Urothelium cell line (cell line): ENCODE results near the gene ANO10.
"Not testable (repeated sequence)": the region's sequence is repeated elsewhere in the genome, so short reads cannot be mapped to it uniquely, and the experiment has no call there.

Source experiments
- DNase-seq: peaks from one replicate; pipeline ENCODE4 v3.0.0; 2011; ENCODE audit warnings: low spot score, mixed read lengths
- FAIRE-seq: peaks from 2 replicates; lab custom pipeline; 2011; peaks lifted over from hg19 to GRCh38; lab: Jason Lieb, UNC

ANO10 gene

DNA sequence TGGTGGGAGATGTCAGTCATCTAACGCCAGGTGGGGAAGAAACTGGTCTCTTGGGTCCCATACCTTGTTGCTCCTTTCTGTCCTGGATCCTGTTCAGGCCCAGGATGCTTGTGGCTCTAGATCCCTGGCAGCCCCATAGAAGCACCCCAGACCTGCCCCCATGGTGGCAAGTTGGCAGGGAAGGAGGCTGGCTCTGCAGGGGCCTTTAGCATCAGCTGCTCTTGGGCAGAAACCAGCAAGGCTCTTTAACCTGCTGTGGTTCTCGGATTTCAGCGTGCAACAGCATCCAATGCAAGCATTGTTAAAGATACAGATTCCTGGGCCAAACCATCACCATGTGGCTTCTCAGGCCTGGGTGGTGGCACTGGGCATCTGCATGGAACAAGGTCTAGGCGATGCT lies 259.6 kb downstream of the ANO10 start:
- no peak for FAIRE-seq
- no peak for DNase-seq

DNA sequence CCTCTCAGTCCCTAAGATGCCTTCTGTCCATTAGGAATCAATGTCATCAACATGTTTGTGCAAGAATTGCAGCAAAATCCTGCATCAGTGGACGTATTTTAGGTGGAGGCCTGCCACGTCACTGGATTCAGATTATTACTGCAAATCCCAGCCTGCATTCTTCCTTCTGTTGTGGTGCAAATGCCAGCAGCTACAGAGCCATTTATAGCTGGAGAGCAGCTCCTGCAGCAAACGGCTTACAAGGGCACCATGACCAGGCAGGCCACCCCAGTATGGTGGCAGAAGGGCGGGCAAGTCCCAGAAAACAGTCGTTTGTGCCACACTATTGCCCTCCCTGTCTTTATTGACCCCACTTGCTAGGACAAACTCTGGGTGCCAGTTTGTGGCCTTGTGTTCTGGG lies 260.7 kb downstream of the ANO10 start:
- DNase-seq (no peak), FAIRE-seq (no peak)

DNA sequence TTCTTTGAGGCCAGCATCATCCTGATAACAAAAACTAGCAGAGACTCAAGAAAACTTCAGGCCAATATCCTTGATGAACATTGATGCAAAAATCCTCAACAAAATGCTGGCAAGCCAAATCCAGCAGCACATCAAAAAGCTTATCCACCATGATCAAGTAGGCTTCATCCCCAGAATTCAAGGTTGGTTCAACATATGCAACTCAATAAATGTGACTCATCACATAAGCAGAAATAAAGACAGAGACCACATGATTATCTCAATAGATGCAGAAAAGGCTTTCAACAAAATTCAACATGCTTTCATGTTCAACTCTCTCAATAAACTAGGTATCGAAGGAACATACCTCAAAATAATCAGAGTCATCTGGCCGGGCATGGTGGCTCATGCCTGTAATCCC lies 265.8 kb downstream of the ANO10 start:
- not testable (repeated sequence) for DNase-seq, FAIRE-seq

DNA sequence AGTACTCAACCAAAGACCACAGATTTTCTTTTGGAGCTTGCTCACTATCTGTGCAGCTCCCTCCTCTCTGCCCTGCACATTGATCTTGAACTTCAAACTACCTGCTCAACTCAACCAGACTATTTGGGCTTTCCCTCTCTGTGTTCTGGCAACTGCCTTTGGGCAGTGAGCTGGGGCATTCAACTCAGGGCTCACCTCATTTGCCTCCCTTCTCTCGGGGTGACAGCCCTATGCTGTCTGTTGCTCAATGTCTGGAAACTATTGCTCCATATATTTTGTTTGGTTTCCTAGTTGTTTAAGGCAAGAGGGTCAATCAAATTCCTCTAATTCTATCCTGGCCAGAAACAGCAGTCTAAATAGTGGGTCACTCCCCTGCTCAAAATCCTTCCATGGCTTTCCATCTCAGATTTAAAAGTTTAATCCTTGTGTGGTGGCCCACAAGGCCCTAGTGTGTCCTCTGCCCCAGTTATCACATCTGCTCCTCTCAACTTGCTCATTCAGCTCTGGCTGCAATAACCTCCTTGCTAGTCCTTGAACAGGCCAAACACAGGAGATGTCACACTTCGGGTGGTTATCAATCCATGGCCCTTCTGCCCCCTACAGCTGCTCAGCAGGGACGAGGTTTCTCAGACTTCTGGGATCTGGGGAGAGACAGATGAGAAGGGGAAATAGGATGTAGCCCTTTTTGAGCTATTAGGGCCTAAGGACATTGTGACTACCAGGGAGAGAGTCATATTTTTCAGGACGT lies 267.7 kb downstream of the ANO10 start:
- no peak for FAIRE-seq
- DNase-seq: no peak

DNA sequence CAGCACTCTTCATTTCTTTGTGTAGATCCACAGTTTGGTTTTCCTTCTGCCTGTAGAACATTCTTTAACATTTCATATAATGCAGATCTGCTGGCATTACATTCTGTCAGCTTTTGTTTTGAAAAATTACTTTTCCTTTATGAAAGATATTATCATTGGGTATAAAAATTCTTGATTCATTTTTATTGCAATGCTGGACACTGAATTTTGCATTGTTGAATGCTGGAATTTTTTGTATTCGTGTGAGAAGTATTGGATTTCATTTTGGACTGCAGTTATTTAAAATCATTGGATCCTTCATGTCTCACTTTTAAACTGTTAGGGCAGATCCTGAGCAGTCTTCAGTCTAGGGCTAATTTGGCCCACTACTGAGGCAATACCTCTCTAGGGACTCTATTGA lies 268.4 kb downstream of the ANO10 start:
- FAIRE-seq: no peak
- no peak for DNase-seq

DNA sequence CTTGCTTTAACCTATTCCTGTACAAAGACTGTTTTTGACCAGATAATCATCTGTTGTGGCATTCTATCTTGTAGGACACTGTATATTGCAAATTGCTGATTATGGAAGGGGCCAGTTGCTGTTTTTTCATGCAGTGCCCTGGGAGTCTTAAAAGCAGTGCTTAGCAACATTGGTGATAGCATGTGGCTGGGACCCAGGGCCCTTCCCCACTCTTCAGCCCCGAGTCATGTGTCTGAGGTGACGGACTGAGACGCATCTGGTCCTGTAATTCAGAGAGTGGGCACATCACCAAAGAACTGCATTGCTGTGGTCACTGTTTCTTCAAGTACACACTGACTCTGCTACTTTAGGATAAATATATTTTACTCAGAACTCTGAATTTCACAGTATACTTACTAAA lies 272.1 kb downstream of the ANO10 start:
- DNase-seq (no peak), FAIRE-seq (no peak)

DNA sequence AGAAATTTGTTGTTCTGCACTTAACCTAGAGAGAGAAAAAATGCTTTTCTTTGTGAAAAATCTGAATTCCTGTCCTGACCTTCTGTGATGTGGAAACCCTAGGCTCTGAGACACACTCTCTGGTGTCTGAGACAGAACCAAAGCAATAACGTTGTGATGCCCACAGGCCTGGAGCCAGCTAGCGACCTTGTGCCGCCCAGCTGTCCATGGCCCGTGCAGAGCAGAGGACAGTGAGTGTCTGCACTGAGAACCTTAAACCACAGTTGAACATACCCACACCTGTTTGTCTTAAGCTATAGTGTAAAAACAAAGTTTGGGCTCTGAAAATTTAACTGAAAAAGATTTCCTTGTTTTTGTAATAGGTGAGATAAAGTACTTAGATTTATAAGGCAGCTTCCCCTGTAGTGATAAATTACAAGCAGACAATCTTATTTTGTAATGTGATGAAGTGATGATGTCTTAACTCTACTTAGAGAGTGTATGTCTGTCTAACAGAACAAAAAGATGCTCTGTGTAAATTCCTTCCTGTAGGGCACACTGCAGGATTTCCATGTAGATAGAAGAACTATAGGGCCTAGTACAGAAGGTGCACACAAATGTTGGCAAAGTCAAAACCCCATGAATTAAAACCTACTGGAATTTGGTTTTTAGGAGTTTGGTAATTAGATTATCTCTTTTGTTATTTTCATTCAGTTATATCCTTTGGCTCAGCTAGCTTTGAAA lies 272.8 kb downstream of the ANO10 start:
- DNase-seq (no peak), FAIRE-seq (no peak)

DNA sequence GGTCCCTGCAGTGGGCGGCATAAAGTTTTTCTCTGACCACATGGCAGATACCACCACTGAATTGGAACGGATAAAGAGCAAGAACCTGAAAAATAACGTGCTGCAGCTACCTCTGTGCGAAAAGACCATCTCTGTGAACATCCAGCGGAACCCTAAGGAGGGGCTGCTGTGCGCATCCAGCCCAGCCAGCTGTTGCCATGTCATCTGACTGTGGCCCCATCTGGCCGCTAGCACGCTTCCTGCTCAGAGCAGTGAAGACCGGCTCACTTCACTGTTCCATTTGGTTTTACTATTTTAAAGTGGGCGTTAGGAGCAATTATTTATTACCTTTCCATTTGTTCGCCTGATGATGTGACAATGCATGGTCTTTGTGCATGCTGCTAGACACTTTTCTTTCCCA lies 273.5 kb downstream of the ANO10 start:
- FAIRE-seq (no peak), DNase-seq (no peak)

DNA sequence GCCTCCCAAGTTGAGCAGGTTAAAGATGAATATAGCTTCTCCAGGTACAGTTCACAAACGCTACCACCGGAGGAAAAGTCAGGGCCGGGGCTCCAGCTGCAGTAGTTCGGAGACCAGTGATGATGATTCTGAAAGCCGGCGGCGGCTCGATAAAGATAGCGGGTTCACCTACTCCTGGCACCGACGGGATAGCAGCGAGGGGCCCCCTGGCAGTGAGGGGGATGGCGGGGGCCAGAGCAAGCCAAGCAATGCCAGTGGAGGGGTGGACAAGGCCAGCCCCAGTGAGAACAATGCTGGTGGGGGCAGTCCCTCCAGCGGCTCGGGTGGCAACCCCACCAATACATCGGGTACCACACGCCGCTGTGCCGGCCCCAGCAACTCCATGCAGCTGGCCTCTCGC lies 274.0 kb downstream of the ANO10 start:
- FAIRE-seq: no peak

DNA sequence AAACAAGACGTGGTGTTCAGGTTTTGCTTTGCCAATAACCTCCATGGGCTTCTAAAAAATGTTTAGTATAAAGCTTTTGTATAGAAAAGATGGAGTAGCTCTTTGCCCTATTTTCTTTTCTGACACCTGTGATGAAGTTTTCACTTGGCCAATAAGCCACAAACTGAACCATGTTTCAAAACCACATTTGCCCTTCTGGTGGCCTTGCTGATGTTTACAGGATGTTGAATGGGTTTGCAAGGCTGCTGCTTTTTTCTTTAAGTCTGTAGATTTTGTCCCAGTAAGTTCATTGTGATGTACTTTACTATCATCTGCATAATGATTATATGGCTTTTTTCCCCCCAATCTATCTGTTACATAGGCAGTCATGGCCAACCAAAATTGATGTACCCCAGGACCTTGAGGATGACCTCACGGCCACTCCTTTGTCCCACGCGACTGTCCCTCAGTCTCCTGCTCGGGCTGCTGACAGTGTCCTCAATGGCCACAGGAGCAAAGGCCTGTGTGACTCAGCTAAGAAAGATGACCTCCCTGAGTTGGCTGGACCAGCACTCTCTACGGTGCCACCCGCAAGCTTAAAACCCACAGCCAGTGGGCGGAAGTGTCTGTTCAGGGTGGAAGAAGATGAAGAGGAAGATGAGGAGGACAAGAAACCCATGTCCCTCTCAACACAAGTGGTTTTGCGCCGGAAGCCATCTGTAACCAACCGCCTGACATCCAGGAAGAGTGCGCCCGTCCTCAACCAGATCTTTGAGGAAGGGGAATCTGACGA lies 274.6 kb downstream of the ANO10 start:
- no peak for FAIRE-seq
- DNase-seq: no peak

More for the DNA sequence above, 274.0 kb downstream of the ANO10 start:
- no peak for DNase-seq

DNA sequence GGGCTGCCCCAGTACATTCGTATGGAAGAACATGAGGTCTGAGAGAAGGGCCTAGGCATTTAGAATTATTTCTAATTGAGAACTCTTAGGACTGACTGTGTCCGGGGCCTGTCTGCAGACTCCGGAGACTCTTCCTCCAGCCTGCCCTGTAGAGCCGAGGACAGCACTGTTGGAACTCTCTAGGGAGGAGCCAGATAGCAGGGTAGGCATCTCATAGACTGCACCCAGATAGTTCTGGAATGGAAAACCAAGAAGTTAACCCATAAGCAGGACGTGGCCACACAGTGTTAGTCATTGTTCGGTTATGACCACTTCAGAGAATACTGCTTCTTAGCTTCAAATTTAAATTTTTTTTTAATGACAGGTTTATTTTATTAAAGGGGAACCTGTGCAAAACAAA lies 275.9 kb downstream of the ANO10 start:
- FAIRE-seq (no peak), DNase-seq (no peak)

DNA sequence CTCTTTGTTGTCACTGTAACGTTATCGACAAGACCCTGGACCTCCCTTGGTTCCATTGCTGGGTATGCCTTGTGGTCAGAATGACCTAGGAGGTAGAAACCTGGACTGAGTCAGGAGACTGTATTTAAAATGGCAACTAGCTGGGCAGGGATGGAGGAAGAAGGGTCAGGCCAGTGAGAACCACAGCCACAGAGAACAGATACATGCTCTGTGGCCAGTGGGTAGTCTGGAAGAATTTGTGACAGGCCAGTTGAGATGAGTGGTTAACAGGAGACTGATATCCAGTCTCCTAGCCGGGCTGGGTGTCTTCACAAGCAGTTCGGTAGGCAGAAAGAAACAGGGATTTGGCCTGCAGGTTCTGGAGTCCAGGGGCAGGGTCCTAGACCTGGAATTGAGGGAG lies 276.6 kb downstream of the ANO10 start:
- no peak for FAIRE-seq
- DNase-seq: no peak

DNA sequence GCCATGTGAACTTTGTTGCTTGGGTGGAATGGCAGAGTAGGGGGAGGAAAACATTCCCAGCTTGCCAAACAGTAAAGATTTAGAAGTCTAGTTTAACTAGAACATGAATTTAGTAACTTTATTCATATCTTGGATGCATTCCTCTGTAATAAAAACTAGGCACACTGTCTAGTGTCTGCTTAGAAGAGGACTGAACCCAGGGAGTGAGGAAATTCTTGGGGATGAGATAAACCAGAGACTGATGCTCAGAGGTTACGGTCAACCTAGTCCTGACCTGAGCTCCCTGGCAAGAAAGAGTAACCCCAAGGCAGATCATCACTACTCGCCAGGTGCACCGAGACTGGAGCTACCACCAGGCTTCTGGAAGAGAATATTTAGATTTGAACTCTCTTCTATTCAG lies 277.3 kb downstream of the ANO10 start:
- FAIRE-seq: no peak
- DNase-seq: no peak

DNA sequence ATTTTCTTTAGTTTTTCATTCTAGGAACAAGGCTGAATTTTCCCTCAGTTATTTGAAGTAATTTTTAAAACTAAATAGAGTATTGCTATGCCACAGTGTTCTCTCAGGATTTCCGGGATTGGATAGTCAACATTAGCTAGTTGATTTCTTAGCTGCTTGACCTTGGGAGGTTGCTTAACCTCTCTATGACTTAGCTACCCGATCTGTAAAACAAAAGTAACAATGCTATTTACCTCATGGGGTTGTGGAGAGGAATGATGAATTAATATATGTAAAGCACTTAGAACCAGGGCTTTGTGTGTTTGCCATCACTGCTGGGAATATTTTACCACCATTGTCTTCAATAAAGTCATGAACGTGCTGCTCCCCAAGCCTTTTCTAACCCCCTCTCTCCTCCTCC lies 278.0 kb downstream of the ANO10 start:
- FAIRE-seq: no peak

DNA sequence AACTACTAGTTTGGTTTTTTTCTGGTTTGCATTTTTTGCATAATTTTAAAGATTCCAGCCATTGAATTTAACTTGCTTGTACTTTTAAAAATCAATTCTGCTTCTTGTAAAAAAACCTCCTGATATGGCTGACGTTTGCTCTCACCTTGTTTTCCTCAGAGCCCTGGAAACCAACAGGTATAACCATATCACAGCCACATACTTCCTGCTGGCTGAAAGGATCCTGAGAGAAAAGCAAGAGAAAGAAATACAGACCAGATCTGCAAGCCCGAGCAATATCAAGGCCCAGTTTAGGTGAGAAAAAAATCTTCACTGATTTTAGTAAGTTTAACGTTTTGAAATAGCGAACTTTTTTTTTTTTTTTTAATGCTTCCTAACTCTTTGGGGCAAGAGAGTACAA lies 278.6 kb downstream of the ANO10 start:
- no peak for DNase-seq
- FAIRE-seq: no peak

More for the DNA sequence above, 278.0 kb downstream of the ANO10 start:
- DNase-seq: no peak

DNA sequence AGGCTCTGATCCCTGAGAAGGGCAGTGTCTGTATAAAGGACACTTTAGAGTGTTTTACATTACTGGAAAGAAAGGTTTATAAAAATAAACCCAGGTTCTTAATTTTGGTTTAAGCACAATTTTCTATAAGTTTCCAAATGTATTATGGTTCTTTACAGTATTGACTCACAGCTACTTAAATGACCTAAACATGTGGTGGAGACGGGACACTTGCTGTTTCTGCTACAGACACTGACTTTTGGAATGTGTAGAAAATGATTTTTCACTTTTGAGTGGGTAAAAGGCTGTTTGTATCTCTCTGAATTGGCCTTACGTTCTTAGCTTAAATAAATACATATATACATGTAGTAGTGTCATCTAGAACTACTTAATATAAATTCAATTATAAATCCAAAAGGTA lies 280.0 kb downstream of the ANO10 start:
- FAIRE-seq (no peak), DNase-seq (no peak)

DNA sequence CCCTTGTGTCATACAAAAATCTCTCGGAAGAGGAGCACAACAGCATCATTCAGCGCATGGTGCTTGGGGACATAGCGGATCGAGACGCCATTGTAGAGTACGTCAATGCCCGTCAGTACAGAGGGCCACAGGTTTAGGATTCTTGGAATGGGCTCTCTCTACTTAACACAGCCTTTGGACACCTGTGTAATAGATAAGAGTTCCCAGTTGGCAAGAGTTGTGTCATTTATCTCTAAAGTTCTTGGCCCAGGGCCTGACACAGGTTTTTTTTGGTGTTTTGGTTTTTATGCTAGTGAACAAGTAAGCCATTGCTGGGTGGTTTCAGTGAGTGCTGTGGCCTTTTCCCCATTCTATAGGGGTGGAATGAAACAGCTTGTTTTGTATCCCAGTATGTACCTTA lies 281.4 kb downstream of the ANO10 start:
- FAIRE-seq: no peak
- no peak for DNase-seq

DNA sequence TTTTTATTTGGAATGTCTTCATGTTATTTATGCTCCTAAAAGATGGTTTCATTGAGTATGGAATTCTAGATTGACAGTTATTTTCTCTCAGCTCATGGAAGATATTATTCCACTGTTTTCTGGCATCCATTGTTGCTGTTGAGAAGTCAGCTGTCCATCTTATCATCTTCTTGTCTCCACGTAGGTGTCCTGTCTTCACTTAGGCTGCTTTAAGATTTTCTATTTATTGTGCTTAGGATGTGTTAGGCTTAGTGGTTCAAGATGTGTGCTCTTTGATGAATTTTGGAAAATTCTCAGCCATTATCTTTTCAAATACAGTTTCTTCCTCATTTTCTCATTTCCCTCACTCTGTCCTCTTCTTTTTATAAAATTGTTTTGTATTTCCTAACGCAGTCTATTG lies 283.5 kb downstream of the ANO10 start:
- FAIRE-seq: no peak
- no peak for DNase-seq

DNA sequence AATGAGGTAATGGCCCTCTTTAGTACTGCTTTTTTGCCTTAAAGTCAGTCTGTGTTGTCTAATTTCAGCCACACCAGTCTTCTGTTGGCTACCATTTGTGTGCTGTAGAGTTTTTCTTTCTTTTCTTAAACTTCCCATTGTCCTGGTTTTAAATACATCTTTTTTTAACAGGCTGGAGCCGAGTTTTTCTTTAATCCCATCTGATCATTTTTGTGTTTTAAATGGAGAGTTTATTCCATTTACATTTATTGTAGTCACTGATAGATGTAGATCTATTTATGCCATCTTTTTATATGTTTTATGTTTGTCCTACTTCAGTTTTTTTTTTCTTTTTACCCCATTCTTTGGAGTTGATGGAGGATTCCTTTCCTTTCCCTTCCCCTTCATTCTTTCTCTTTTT lies 286.0 kb downstream of the ANO10 start:
- DNase-seq: no peak
- FAIRE-seq: no peak

DNA sequence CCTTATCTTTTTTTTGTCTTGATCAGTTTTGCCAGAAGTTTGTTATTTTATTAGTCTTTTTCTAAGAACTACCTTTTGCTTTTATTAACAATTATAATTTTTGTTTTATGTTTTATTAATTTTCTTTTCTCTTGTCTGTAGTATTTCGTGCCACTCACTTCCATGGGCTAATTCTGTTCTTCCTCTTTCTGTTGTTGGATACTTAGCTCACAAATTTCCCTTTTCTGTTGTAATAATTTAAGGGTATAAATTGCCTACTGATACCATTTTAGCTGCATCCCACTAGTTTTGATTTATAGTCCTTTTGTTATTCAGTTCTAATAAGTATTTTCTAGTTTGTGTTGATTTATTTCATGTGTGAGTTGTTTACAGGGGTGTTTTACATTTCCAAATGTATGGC lies 286.8 kb downstream of the ANO10 start:
- no peak for FAIRE-seq

DNA sequence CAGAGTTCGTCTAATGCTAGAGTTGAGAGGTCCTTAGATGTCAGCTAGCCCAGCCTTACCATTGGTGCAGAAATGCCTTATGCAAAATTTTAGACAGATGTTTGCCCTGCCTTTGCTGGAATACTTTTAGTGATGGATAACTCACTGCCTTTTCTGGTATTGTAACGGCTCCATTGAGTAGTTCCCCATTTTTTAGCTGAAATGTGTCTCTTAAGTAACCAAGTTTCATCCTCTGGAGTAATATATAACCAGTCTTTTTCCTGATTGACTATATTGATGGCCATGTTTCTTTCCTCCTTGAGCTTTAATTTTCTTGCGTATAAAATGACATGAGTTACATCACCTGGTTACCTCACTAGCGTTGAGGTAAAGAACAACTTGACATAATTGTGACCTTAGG lies 290.4 kb downstream of the ANO10 start:
- DNase-seq (no peak), FAIRE-seq (no peak)

More for the DNA sequence above, 286.8 kb downstream of the ANO10 start:
- DNase-seq: no peak

DNA sequence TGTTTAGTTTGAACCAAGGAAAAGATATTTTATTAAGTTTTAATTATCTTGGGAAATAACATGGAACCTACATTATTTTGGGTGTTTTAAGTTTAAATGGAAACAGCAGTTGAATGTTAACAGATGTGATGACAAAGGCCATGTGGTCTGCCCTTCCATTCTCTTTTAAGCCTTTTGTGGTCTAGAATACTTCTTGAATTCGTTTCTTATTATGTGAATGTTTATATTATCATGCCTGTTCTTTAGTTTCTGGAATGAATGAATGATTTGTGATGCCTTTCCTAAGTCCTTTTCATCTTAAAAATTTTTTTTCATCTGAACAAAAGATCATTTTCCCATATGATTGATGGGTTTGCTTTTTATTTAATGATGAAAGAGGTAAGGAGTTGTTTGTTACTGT lies 290.8 kb downstream of the ANO10 start:
- no peak for DNase-seq
- no peak for FAIRE-seq
